ENCODE results near the gene POLR1E. TPM values are rescaled to one million over a fixed set of nuclear protein-coding genes. Genes with fewer than 3 reads are reported as not detected.

POLR1E gene
- total and polyA plus RNA-seq, 9 of the 15 experiments (the other 6 are each of a cell fraction or from before 2014, with no cell fraction given): 18.9 to 102 (median 74.4) TPM

DNA sequence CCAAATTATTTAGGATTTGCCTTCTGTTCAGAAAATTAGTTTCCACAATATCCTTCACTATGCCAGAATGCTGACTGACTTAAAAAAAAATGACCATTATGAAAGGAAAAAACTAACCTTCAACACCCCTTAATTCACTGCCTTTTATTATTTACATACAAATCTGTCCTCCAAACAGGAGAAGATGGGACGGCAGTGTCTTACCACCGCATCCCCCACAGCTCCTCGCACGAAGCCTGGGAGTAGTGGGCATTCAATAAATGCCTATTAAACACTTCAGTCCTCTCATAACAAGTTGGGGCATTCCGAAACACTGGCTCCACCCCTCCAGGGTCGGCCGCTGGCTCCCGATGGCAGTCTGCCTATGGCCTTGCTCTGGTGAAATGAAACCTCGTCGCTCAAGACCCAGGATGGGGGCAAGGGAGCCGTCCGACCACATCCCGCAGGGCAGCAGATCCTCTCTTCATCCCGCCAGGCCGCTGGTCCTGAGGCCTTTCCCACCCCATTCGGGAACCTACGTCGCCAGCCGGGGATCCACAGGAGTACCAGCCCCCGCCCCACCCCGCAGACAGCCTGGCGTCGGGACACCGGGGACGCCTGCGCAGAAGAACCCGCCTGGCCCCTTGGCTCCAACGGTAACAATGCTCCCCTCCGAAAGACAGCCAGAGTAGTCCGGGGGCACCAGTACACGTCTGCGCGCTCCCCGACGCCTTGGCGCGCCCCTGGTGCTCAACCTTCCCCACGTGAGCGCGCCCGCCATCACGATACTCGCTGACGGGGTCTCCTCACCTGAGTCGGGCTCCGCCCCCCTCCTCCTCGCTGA lies 21.1 kb upstream of the POLR1E start (continued):
- TF ChIP-seq, protein P1, sequence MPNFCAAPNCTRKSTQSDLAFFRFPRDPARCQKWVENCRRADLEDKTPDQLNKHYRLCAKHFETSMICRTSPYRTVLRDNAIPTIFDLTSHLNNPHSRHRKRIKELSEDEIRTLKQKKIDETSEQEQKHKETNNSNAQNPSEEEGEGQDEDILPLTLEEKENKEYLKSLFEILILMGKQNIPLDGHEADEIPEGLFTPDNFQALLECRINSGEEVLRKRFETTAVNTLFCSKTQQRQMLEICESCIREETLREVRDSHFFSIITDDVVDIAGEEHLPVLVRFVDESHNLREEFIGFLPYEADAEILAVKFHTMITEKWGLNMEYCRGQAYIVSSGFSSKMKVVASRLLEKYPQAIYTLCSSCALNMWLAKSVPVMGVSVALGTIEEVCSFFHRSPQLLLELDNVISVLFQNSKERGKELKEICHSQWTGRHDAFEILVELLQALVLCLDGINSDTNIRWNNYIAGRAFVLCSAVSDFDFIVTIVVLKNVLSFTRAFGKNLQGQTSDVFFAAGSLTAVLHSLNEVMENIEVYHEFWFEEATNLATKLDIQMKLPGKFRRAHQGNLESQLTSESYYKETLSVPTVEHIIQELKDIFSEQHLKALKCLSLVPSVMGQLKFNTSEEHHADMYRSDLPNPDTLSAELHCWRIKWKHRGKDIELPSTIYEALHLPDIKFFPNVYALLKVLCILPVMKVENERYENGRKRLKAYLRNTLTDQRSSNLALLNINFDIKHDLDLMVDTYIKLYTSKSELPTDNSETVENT (CRISPR knock-in tag; IDR thresholded peaks at IDR 0.05): no peak; the same call in 1 of the 2 replicates
- TF ChIP-seq RCOR1 (IDR thresholded peaks at IDR 0.05; ENCODE audit: borderline replicate concordance in 1 of 2, low read depth in 2 of 2, low read length in 2 of 2) (no peak), SMARCA4 (IDR thresholded peaks at IDR 0.05) (no peak), STAG1 (CRISPR knock-in tag; IDR thresholded peaks at IDR 0.05; ENCODE audit: borderline replicate concordance) (no peak), TOE1 (IDR thresholded peaks at IDR 0.05; ENCODE audit: borderline replicate concordance) (no peak), TOE1 (CRISPR knock-in tag; IDR thresholded peaks at IDR 0.05; ENCODE audit: borderline replicate concordance, low read depth) (peak; percentile 59; the same call in 1 of the 2 replicates), MEF2A (IDR thresholded peaks at IDR 0.05; ENCODE audit: control insufficient read depth, low read depth, low read length) (no peak), NFXL1 (CRISPR knock-in tag; IDR thresholded peaks at IDR 0.05) (no peak), POLR2A (conservative IDR thresholded peaks at IDR 0.05) (peak; percentile 77), ATF1 (CRISPR knock-in tag; IDR thresholded peaks at IDR 0.05) (no peak), ATF1 (tag; IDR thresholded peaks at IDR 0.05) (no peak), FOXK1 (CRISPR knock-in tag; IDR thresholded peaks at IDR 0.05; ENCODE audit: borderline replicate concordance) (peak; percentile 77; the same call in 1 of the 2 replicates), RBBP5 (IDR thresholded peaks at IDR 0.05; ENCODE audit: borderline replicate concordance, insufficient read depth, low read length, poor library complexity, severe bottlenecking) (peak; percentile 95)
- TF ChIP-seq, protein P2, sequence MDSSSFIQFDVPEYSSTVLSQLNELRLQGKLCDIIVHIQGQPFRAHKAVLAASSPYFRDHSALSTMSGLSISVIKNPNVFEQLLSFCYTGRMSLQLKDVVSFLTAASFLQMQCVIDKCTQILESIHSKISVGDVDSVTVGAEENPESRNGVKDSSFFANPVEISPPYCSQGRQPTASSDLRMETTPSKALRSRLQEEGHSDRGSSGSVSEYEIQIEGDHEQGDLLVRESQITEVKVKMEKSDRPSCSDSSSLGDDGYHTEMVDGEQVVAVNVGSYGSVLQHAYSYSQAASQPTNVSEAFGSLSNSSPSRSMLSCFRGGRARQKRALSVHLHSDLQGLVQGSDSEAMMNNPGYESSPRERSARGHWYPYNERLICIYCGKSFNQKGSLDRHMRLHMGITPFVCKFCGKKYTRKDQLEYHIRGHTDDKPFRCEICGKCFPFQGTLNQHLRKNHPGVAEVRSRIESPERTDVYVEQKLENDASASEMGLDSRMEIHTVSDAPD (CRISPR knock-in tag; IDR thresholded peaks at IDR 0.05): no peak
- TF ChIP-seq, protein P3, sequence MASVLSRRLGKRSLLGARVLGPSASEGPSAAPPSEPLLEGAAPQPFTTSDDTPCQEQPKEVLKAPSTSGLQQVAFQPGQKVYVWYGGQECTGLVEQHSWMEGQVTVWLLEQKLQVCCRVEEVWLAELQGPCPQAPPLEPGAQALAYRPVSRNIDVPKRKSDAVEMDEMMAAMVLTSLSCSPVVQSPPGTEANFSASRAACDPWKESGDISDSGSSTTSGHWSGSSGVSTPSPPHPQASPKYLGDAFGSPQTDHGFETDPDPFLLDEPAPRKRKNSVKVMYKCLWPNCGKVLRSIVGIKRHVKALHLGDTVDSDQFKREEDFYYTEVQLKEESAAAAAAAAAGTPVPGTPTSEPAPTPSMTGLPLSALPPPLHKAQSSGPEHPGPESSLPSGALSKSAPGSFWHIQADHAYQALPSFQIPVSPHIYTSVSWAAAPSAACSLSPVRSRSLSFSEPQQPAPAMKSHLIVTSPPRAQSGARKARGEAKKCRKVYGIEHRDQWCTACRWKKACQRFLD (CRISPR knock-in tag; IDR thresholded peaks at IDR 0.05): no peak
- TF ChIP-seq, protein P4, sequence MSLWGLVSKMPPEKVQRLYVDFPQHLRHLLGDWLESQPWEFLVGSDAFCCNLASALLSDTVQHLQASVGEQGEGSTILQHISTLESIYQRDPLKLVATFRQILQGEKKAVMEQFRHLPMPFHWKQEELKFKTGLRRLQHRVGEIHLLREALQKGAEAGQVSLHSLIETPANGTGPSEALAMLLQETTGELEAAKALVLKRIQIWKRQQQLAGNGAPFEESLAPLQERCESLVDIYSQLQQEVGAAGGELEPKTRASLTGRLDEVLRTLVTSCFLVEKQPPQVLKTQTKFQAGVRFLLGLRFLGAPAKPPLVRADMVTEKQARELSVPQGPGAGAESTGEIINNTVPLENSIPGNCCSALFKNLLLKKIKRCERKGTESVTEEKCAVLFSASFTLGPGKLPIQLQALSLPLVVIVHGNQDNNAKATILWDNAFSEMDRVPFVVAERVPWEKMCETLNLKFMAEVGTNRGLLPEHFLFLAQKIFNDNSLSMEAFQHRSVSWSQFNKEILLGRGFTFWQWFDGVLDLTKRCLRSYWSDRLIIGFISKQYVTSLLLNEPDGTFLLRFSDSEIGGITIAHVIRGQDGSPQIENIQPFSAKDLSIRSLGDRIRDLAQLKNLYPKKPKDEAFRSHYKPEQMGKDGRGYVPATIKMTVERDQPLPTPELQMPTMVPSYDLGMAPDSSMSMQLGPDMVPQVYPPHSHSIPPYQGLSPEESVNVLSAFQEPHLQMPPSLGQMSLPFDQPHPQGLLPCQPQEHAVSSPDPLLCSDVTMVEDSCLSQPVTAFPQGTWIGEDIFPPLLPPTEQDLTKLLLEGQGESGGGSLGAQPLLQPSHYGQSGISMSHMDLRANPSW (CRISPR knock-in tag; IDR thresholded peaks at IDR 0.05): 0 out of 2 replicates have a peak, but pooled peaks have one; percentile 69
- TF ChIP-seq, protein P5, sequence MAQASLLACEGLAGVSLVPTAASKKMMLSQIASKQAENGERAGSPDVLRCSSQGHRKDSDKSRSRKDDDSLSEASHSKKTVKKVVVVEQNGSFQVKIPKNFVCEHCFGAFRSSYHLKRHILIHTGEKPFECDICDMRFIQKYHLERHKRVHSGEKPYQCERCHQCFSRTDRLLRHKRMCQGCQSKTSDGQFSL (CRISPR knock-in tag; IDR thresholded peaks at IDR 0.05): 0 out of 2 replicates have a peak, but pooled peaks have one; percentile 21
- TF ChIP-seq, protein P5 (tag; IDR thresholded peaks at IDR 0.05): no peak

All from K562 (cell line).